C4-2B (cell line): Measurements from ENCODE around the gene ALX4.

Experiments used
- ZFX ChIP-seq: fragments of 450-650 bp; IDR thresholded peaks from 2 replicates; pipeline ENCODE4 v1.6.1; 2017
- TF ChIP-seq, protein P1 (sequence below): fragments of 450-650 bp; conservative IDR thresholded peaks from 2 replicates; pipeline ENCODE4 v1.5.1; 2017; ENCODE audit warnings: mild to moderate bottlenecking

GRCh38 chr11:44344921-44345320, 35.0 kb upstream of the ALX4 start:
- TF ChIP-seq, protein P1, sequence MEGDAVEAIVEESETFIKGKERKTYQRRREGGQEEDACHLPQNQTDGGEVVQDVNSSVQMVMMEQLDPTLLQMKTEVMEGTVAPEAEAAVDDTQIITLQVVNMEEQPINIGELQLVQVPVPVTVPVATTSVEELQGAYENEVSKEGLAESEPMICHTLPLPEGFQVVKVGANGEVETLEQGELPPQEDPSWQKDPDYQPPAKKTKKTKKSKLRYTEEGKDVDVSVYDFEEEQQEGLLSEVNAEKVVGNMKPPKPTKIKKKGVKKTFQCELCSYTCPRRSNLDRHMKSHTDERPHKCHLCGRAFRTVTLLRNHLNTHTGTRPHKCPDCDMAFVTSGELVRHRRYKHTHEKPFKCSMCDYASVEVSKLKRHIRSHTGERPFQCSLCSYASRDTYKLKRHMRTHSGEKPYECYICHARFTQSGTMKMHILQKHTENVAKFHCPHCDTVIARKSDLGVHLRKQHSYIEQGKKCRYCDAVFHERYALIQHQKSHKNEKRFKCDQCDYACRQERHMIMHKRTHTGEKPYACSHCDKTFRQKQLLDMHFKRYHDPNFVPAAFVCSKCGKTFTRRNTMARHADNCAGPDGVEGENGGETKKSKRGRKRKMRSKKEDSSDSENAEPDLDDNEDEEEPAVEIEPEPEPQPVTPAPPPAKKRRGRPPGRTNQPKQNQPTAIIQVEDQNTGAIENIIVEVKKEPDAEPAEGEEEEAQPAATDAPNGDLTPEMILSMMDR, result no peak
- TF ChIP-seq ZFX, result no peak
